GM13976 (cell line): ENCODE measurements around the gene DNAJB1.

Experiments
- DNase-seq: peaks from one replicate; pipeline ENCODE4 v3.0.0; 2012; ENCODE audit warnings: low spot score
- CTCF ChIP-seq: IDR thresholded peaks from 2 replicates; pipeline ENCODE4 v1.5.1; 2012; ENCODE audit warnings: borderline replicate concordance, mild to moderate bottlenecking; ENCODE audit not compliant: insufficient read depth; ENCODE audit errors: extremely low read depth, missing control alignments, control extremely low read depth
- in situ Hi-C: fragments of 300-500 bp; cut with MboI; formaldehyde crosslinking; loops from one replicate; pipeline ENCODE4 v1.12.0; 2022; ENCODE audit warnings: low sequenced_read_pairs, mixed read lengths, inconsistent platforms; ENCODE audit not compliant: unreplicated experiment

DNAJB1 gene

GRCh38 chr19:14476673-14477401, 41.4 kb downstream of the DNAJB1 start:
- in situ Hi-C loops = loop anchor here (25.0 kb wide), 1 partner anchor 290 kb away; no protein-coding TSS in a partner anchor
- TF ChIP-seq CTCF = no peak
- peak; percentile 34 for DNase-seq

GRCh38 chr19:14476327-14476672, 41.9 kb downstream of the DNAJB1 start:
- no peak for DNase-seq
- TF ChIP-seq CTCF = no peak
- in situ Hi-C loops = loop anchor here (25.0 kb wide), 1 partner anchor 289 kb away; no protein-coding TSS in a partner anchor

- peak; percentile 67 for DNase-seq
- in situ Hi-C loops = loop anchor here (25.0 kb wide), 1 partner anchor 288 kb away; no protein-coding TSS in a partner anchor
- TF ChIP-seq CTCF = peak; percentile 13
Observed at GRCh38 chr19:14475251-14476073, 42.7 kb downstream of the DNAJB1 start, which contains the start of gene PTGER1. TSS of gene PTGER1 (minus strand) at chr19:14475354. CDS start at chr19:14474320, 1,034 bp downstream.

GRCh38 chr19:14474827-14475226, 43.4 kb downstream of the DNAJB1 start:
- no peak for DNase-seq
- in situ Hi-C loops = loop anchor here (25.0 kb wide), 1 partner anchor 288 kb away; no protein-coding TSS in a partner anchor
- TF ChIP-seq CTCF = no peak

- in situ Hi-C loops = no loop called here
- DNase-seq = peak; percentile 40
- no peak for TF ChIP-seq CTCF
Observed at GRCh38 chr19:14473978-14474578, 44.1 kb downstream of the DNAJB1 start.
